GM19193 (cell line): ENCODE measurements around the gene LCE1D.

Experiments used
- POLR2A ChIP-seq: IDR thresholded peaks from 4 replicates; pipeline ENCODE4 v1.6.1; 2011; ENCODE audit not compliant: insufficient read depth, insufficient read length; ENCODE audit errors: extremely low read depth

The LCE1D gene

GRCh38 chr1:152796421-152796820, at the start of gene LCE1D:
Gene LCE1D, plus strand, starts transcription at chr1:152796721. Its CDS starts 1,074 bp downstream, at chr1:152797795.
- no peak for TF ChIP-seq POLR2A

- no peak for TF ChIP-seq POLR2A
These were observed 48.7 kb upstream of the LCE1D start for GRCh38 chr1:152747831-152748230.

- no peak for TF ChIP-seq POLR2A
These were observed 44.3 kb upstream of the LCE1D start for GRCh38 chr1:152752225-152752624.

- no peak for TF ChIP-seq POLR2A
These were observed 42.9 kb upstream of the LCE1D start for GRCh38 chr1:152753586-152753985.

GRCh38 chr1:152756872-152757271, 39.6 kb upstream of the LCE1D start:
- no peak for TF ChIP-seq POLR2A

- TF ChIP-seq POLR2A: no peak
These were observed 38.8 kb upstream of the LCE1D start, which contains the start of gene KPRP for GRCh38 chr1:152757747-152758146. Gene KPRP, plus strand, starts transcription at chr1:152758025. Its CDS starts 1,564 bp downstream, at chr1:152759589.

- TF ChIP-seq POLR2A: no peak
These were observed 37.9 kb upstream of the LCE1D start for GRCh38 chr1:152758636-152759035.

GRCh38 chr1:152759453-152760173, 36.9 kb upstream of the LCE1D start:
- no peak for TF ChIP-seq POLR2A

GRCh38 chr1:152760551-152761190, 35.9 kb upstream of the LCE1D start:
- TF ChIP-seq POLR2A: no peak

- TF ChIP-seq POLR2A: no peak
These were observed 34.8 kb upstream of the LCE1D start for GRCh38 chr1:152761609-152762213.

GRCh38 chr1:152768847-152769533, 27.5 kb upstream of the LCE1D start:
- TF ChIP-seq POLR2A: no peak

- TF ChIP-seq POLR2A: no peak
These were observed 26.1 kb upstream of the LCE1D start for GRCh38 chr1:152770411-152770810.

GRCh38 chr1:152774875-152775274, 21.6 kb upstream of the LCE1D start, which contains the start of gene LCE1F:
Gene LCE1F, plus strand, starts transcription at chr1:152775140. Its CDS starts 1,232 bp downstream, at chr1:152776372.
- no peak for TF ChIP-seq POLR2A

GRCh38 chr1:152776361-152776760, 20.2 kb upstream of the LCE1D start:
- TF ChIP-seq POLR2A: no peak

- TF ChIP-seq POLR2A: no peak
These were observed 18.9 kb upstream of the LCE1D start for GRCh38 chr1:152777510-152778137.
